GM12878 (cell line): ENCODE measurements around the gene ARHGAP20.

ENCODE experiments used
- NFYA ChIP-seq: IDR thresholded peaks from 2 replicates; pipeline ENCODE4 v1.6.1; 2011; ENCODE audit warnings: low read depth, mild to moderate bottlenecking, low read length, improper control_type of control experiment, borderline replicate concordance
- POLR2A ChIP-seq: IDR thresholded peaks from 2 replicates; pipeline ENCODE4 v1.6.1; 2011; ENCODE audit warnings: low read depth, mild to moderate bottlenecking, low read length

- no peak for TF ChIP-seq POLR2A
- no peak for TF ChIP-seq NFYA
Measured at GRCh38 chr11:110716361-110716760, 4.1 kb upstream of the ARHGAP20 start.
